GM06990 (cell line): ENCODE measurements around the gene SCAF8.
"Not testable (repeated sequence)": the region's sequence is repeated elsewhere in the genome, so short reads cannot be mapped to it uniquely, and the experiment has no call there.

Experiments
- DNase-seq: peaks from one replicate; pipeline ENCODE4 v3.0.0-alpha.2; 2011; ENCODE audit not compliant: insufficient read length; ENCODE audit errors: extremely low read depth
- H3K27me3 ChIP-seq: replicated peaks from 2 replicates; pipeline ENCODE4 v1.6.0; 2011; ENCODE audit warnings: low read length; ENCODE audit not compliant: control insufficient read depth, insufficient read depth
- H3K36me3 ChIP-seq: 2 replicates; pipeline ENCODE4 v1.5.1; 2011; ENCODE audit warnings: low read length; ENCODE audit not compliant: control insufficient read depth, insufficient read depth
- H3K4me3 ChIP-seq: replicated peaks from 2 replicates; pipeline ENCODE4 v1.5.1; 2011; ENCODE audit warnings: low read depth, mild to moderate bottlenecking, control low read depth, low read length
- CTCF ChIP-seq: IDR thresholded peaks from 2 replicates; pipeline ENCODE4 v1.5.1; 2011; ENCODE audit warnings: low read length, control low read depth, mild to moderate bottlenecking, inconsistent platforms; ENCODE audit not compliant: insufficient read depth, poor library complexity, severe bottlenecking

Gene SCAF8

GRCh38 chr6:154738551-154738961 is 5.3 kb downstream of the SCAF8 start:
- TF ChIP-seq CTCF: no peak
- Histone ChIP-seq H3K27me3 (no peaks in the 10 kb centered on the region), H3K36me3 (peaks cover 1% of the 10 kb centered on the region), H3K4me3 (no peak overlapping the region)
- no peak for DNase-seq

GRCh38 chr6:154740658-154741057 is 7.4 kb downstream of the SCAF8 start:
- peaks cover 1% of the 10 kb centered on the region for H3K36me3 ChIP-seq

GRCh38 chr6:154742891-154743290 is 9.7 kb downstream of the SCAF8 start:
- Histone ChIP-seq H3K4me3 (no peak overlapping the region), H3K27me3 (no peaks in the 10 kb centered on the region), H3K36me3 (peaks cover 1% of the 10 kb centered on the region)
- DNase-seq: no peak
- TF ChIP-seq CTCF: no peak

More at GRCh38 chr6:154740658-154741057, 7.4 kb downstream of the SCAF8 start:
- H3K4me3 ChIP-seq: no peak overlapping the region
- DNase-seq: no peak
- no peaks in the 10 kb centered on the region for H3K27me3 ChIP-seq
- TF ChIP-seq CTCF: no peak

- not testable (repeated sequence) for H3K4me3 ChIP-seq, DNase-seq, H3K36me3 ChIP-seq, H3K27me3 ChIP-seq
Observed at GRCh38 chr6:154744029-154744745, 11.0 kb downstream of the SCAF8 start.

GRCh38 chr6:154745243-154745642 is 12.0 kb downstream of the SCAF8 start:
- H3K36me3 ChIP-seq: peaks cover 1% of the 10 kb centered on the region
- no peak for TF ChIP-seq CTCF
- DNase-seq: no peak
- no peaks in the 10 kb centered on the region for H3K27me3 ChIP-seq
- H3K4me3 ChIP-seq: no peak overlapping the region

GRCh38 chr6:154749341-154749740 is 16.1 kb downstream of the SCAF8 start:
- Histone ChIP-seq H3K36me3 (no peaks in the 10 kb centered on the region), H3K27me3 (no peaks in the 10 kb centered on the region), H3K4me3 (no peak overlapping the region)
- DNase-seq: no peak
- TF ChIP-seq CTCF: no peak
